ENCODE data around the gene CACNA1F. TPM values are rescaled to one million over a fixed set of nuclear protein-coding genes. Genes with fewer than 3 reads are reported as not detected.

CACNA1F gene
- total RNA-seq (2022) (0.05 and 0.09 TPM in 2 replicates), Bru-seq, nascent RNA (percentile 14 among the genes with signal in this experiment), BruChase-seq, experiment 1, labeled RNA remaining after a 2-hour chase (percentile 12 among the genes with signal in this experiment), BruChase-seq, experiment 2, labeled RNA remaining after a 6-hour chase (percentile 18 among the genes with signal in this experiment)
- long read RNA-seq, partial matches to known transcripts: 0 of 1 reads
- long read RNA-seq, other reads (novel, unspliced or antisense): 1 of 1 reads

- H3K36me3 ChIP-seq (ENCODE audit: control insufficient read depth, insufficient read depth, low read length): no peaks in the 10 kb centered on the region
- H3K4me3 ChIP-seq (ENCODE audit: low read depth, low read length): no peak within 1 kb of the TSS
- TF ChIP-seq CTCF (IDR thresholded peaks at IDR 0.05; ENCODE audit: insufficient read depth in 1 of 2, low read depth in 1 of 2, low read length in 1 of 2, severe bottlenecking in 1 of 2, unreplicated experiment in 1 of 2): no peak
- H3K9me3 ChIP-seq: no peaks in the 10 kb centered on the region
- BruUV-seq (replicated peaks): no TSS peak
- H3K4me3 Mint-ChIP-seq (ENCODE audit: unreplicated experiment): no peak within 1 kb of the TSS
- H3K4me1 ChIP-seq: no peaks in the 10 kb centered on the region
- intact Hi-C loops (cut with micrococcal nuclease; ENCODE audit: unreplicated experiment): loop anchor here (10.0 kb wide), 1 partner anchor 58 kb away; the partner anchor contains the start of gene PLP2
- no peaks in the 10 kb centered on the region for H3K4me1 Mint-ChIP-seq (ENCODE audit: low read depth, unreplicated experiment)
- H3K27me3 ChIP-seq (replicated peaks; ENCODE audit: control insufficient read depth, insufficient read depth, low read length): no peaks in the 10 kb centered on the region
- no peak for DNase-seq
- H3K27ac Mint-ChIP-seq (ENCODE audit: unreplicated experiment): no peak within 1 kb of the TSS
- H3K27me3 Mint-ChIP-seq (ENCODE audit: insufficient read depth, unreplicated experiment): no peaks in the 10 kb centered on the region
- no peaks in the 10 kb centered on the region for H3K9me3 Mint-ChIP-seq (ENCODE audit: unreplicated experiment)
- ChIA-PET POLR2A (no interaction called here), CTCF (no interaction called here)
- H3K36me3 Mint-ChIP-seq (ENCODE audit: insufficient read depth, unreplicated experiment): peaks cover 6% of the 10 kb centered on the region
Observed at GRCh38 chrX:49233176-49233575, at the start of gene CACNA1F. Gene CACNA1F, minus strand, starts transcription at chrX:49233340. Its CDS starts 31 bp downstream, at chrX:49233309.

- no peaks in the 10 kb centered on the region for H3K36me3 ChIP-seq (ENCODE audit: control insufficient read depth, insufficient read depth, low read length)
- Mint-ChIP-seq H3K27ac (ENCODE audit: unreplicated experiment) (peak overlapping the region; percentile 62), H3K4me3 (ENCODE audit: unreplicated experiment) (no peak overlapping the region), H3K4me1 (ENCODE audit: low read depth, unreplicated experiment) (no peaks in the 10 kb centered on the region), H3K27me3 (ENCODE audit: insufficient read depth, unreplicated experiment) (no peaks in the 10 kb centered on the region), H3K36me3 (ENCODE audit: insufficient read depth, unreplicated experiment) (peaks cover 12% of the 10 kb centered on the region), H3K9me3 (ENCODE audit: unreplicated experiment) (no peaks in the 10 kb centered on the region)
- H3K4me1 ChIP-seq: no peaks in the 10 kb centered on the region
- peak in 1 of 2 experiments; percentile 13 for DNase-seq
- no peaks in the 10 kb centered on the region for H3K9me3 ChIP-seq
- intact Hi-C loops (cut with micrococcal nuclease; ENCODE audit: unreplicated experiment): no loop called here
- BruUV-seq (replicated peaks): no TSS peak
- ChIA-PET CTCF (no interaction called here), POLR2A (interaction anchor here (0.7 kb wide), 1 partner anchor 118 kb away, joined by 3 read pairs; no protein-coding TSS in a partner anchor)
- TF ChIP-seq CTCF (IDR thresholded peaks at IDR 0.05; ENCODE audit: insufficient read depth in 1 of 2, low read depth in 1 of 2, low read length in 1 of 2, severe bottlenecking in 1 of 2, unreplicated experiment in 1 of 2): no peak
- H3K27me3 ChIP-seq (replicated peaks; ENCODE audit: control insufficient read depth, insufficient read depth, low read length): no peaks in the 10 kb centered on the region
- no peak overlapping the region for H3K4me3 ChIP-seq (ENCODE audit: low read depth, low read length)
Observed at GRCh38 chrX:49282647-49283011, 49.5 kb upstream of the CACNA1F start.

- TF ChIP-seq CTCF (IDR thresholded peaks at IDR 0.05; ENCODE audit: insufficient read depth in 1 of 2, low read depth in 1 of 2, low read length in 1 of 2, severe bottlenecking in 1 of 2, unreplicated experiment in 1 of 2): no peak
- Mint-ChIP-seq H3K4me3 (ENCODE audit: unreplicated experiment) (no peak overlapping the region), H3K36me3 (ENCODE audit: insufficient read depth, unreplicated experiment) (peaks cover 18% of the 10 kb centered on the region), H3K27me3 (ENCODE audit: insufficient read depth, unreplicated experiment) (no peaks in the 10 kb centered on the region), H3K4me1 (ENCODE audit: low read depth, unreplicated experiment) (no peaks in the 10 kb centered on the region), H3K27ac (ENCODE audit: unreplicated experiment) (no peak overlapping the region), H3K9me3 (ENCODE audit: unreplicated experiment) (no peaks in the 10 kb centered on the region)
- DNase-seq: no peak
- POLR2A ChIA-PET: no interaction called here
- BruUV-seq (replicated peaks): no TSS peak
- no peak overlapping the region for H3K4me3 ChIP-seq (ENCODE audit: low read depth, low read length)
- intact Hi-C loops (cut with micrococcal nuclease; ENCODE audit: unreplicated experiment): no loop called here
- H3K27me3 ChIP-seq (replicated peaks; ENCODE audit: control insufficient read depth, insufficient read depth, low read length): no peaks in the 10 kb centered on the region
- no peaks in the 10 kb centered on the region for H3K4me1 ChIP-seq
- no peaks in the 10 kb centered on the region for H3K9me3 ChIP-seq
- no peaks in the 10 kb centered on the region for H3K36me3 ChIP-seq (ENCODE audit: control insufficient read depth, insufficient read depth, low read length)
- CTCF ChIA-PET: no interaction called here
Observed at GRCh38 chrX:49278081-49278480, 44.9 kb upstream of the CACNA1F start.
